Epithelial cell of esophagus (primary cell): ENCODE data around the gene PSMA8.
"Not testable (repeated sequence)": the region's sequence is repeated elsewhere in the genome, so short reads cannot be mapped to it uniquely, and the experiment has no call there.

Source experiments
- DNase-seq: peaks from one replicate; pipeline ENCODE4 v3.0.0; 2010; ENCODE audit warnings: low read depth
- H3K4me3 ChIP-seq: 2 replicates; pipeline ENCODE4 v1.5.1; 2011; ENCODE audit warnings: mild to moderate bottlenecking, low read length, control low read depth
- CTCF ChIP-seq: IDR thresholded peaks from 2 replicates; pipeline ENCODE4 v1.5.1; 2011; ENCODE audit warnings: low read depth, mild to moderate bottlenecking, low read length, control low read depth, inconsistent platforms; ENCODE audit not compliant: insufficient read depth; ENCODE audit errors: missing control alignments

PSMA8 gene

GRCh38 chr18:26127786-26128185, 5.9 kb upstream of the PSMA8 start:
- TF ChIP-seq CTCF = no peak
- DNase-seq = no peak
- no peak overlapping the region for H3K4me3 ChIP-seq

- H3K4me3 ChIP-seq, DNase-seq: not testable (repeated sequence)
Measured at GRCh38 chr18:26128192-26128591, 5.5 kb upstream of the PSMA8 start.

- H3K4me3 ChIP-seq = no peak overlapping the region
- DNase-seq = no peak
- TF ChIP-seq CTCF = no peak
Measured at GRCh38 chr18:26134107-26134506, 438 bp downstream of the PSMA8 start.

GRCh38 chr18:26135548-26135947, 1.9 kb downstream of the PSMA8 start:
- no peak for TF ChIP-seq CTCF
- no peak overlapping the region for H3K4me3 ChIP-seq
- DNase-seq = no peak

- no peak for DNase-seq
- no peak overlapping the region for H3K4me3 ChIP-seq
- TF ChIP-seq CTCF = no peak
Measured at GRCh38 chr18:26157326-26157725, 23.7 kb downstream of the PSMA8 start.

- peak; percentile 7 for DNase-seq
- peak; percentile 8 for TF ChIP-seq CTCF
- H3K4me3 ChIP-seq = no peak overlapping the region
Measured at GRCh38 chr18:26159353-26159752, 25.7 kb downstream of the PSMA8 start.

- no peak overlapping the region for H3K4me3 ChIP-seq
- DNase-seq = no peak
- no peak for TF ChIP-seq CTCF
Measured at GRCh38 chr18:26164571-26164970, 30.9 kb downstream of the PSMA8 start.

- not testable (repeated sequence) for H3K4me3 ChIP-seq, DNase-seq
Measured at GRCh38 chr18:26167592-26167991, 33.9 kb downstream of the PSMA8 start.
